Activated naive CD4-positive, alpha-beta T cell treated with anti-CD3 and anti-CD28 coated beads for 36 hours (primary cell): ENCODE data around the gene LCE1E. TPM values are rescaled to one million over a fixed set of nuclear protein-coding genes. Genes with fewer than 3 reads are reported as not detected.

Experiments
- CTCF ChIA-PET: fragments of 350-600 bp; sonication (Branson Sonifier 250); formaldehyde crosslinking; loops from one replicate; lab custom pipeline; 2021; ENCODE audit warnings: antibody characterized with exemption; lab: Charles Lee
- DNase-seq: peaks from one replicate; pipeline ENCODE4 v3.0.0-alpha.2; 2020
- H3K27ac Mint-ChIP-seq: one replicate; pipeline ENCODE4 v1.8.0; 2021; ENCODE audit warnings: mild to moderate bottlenecking, mixed read lengths
- H3K27me3 Mint-ChIP-seq: one replicate; pipeline ENCODE4 v1.8.0; 2021; ENCODE audit warnings: low read depth, mixed read lengths
- H3K36me3 Mint-ChIP-seq: one replicate; pipeline ENCODE4 v1.8.0; 2021; ENCODE audit warnings: low read depth, mixed read lengths
- H3K4me1 Mint-ChIP-seq: one replicate; pipeline ENCODE4 v1.8.0; 2021; ENCODE audit warnings: low read depth, mixed read lengths
- H3K4me3 Mint-ChIP-seq: one replicate; pipeline ENCODE4 v1.8.0; 2021; ENCODE audit warnings: mild to moderate bottlenecking, moderate library complexity, mixed read lengths
- H3K9me3 Mint-ChIP-seq: one replicate; pipeline ENCODE4 v1.8.0; 2021; ENCODE audit warnings: mixed read lengths
- intact Hi-C: fragments of 100-400 bp; cut with micrococcal nuclease; formaldehyde crosslinking; loops from one replicate; pipeline ENCODE4 v1.15.1; 2023
- total RNA-seq, 2 experiments: library from RNA; stranded (reverse); gene quantifications; one replicate each; pipeline ENCODE4 v1.2.3, GENCODE V29; 2021

Gene LCE1E
- total RNA-seq = not detected

- H3K27ac Mint-ChIP-seq = no peak within 1 kb of the TSS
- H3K9me3 Mint-ChIP-seq = no peaks in the 10 kb centered on the region
- DNase-seq = no peak
- H3K4me3 Mint-ChIP-seq = no peak within 1 kb of the TSS
- H3K36me3 Mint-ChIP-seq = no peaks in the 10 kb centered on the region
- CTCF ChIA-PET = no interaction called here
- peaks cover 34% of the 10 kb centered on the region for H3K27me3 Mint-ChIP-seq
- intact Hi-C loops = no loop called here
- H3K4me1 Mint-ChIP-seq = no peaks in the 10 kb centered on the region
These were observed at the start of gene LCE1E for GRCh38 chr1:152786077-152786476. TSS of gene LCE1E (plus strand) at chr1:152786257. CDS start at chr1:152787300, 1,043 bp downstream.

- H3K27me3 Mint-ChIP-seq = peaks cover 19% of the 10 kb centered on the region
- H3K36me3 Mint-ChIP-seq = no peaks in the 10 kb centered on the region
- H3K9me3 Mint-ChIP-seq = no peaks in the 10 kb centered on the region
- no peak for DNase-seq
- CTCF ChIA-PET = no interaction called here
- no peak overlapping the region for H3K27ac Mint-ChIP-seq
- no peaks in the 10 kb centered on the region for H3K4me1 Mint-ChIP-seq
- H3K4me3 Mint-ChIP-seq = no peak overlapping the region
- intact Hi-C loops = no loop called here
These were observed 48.1 kb upstream of the LCE1E start for GRCh38 chr1:152737997-152738396.

- Mint-ChIP-seq H3K4me3 (no peak overlapping the region), H3K4me1 (no peaks in the 10 kb centered on the region), H3K36me3 (no peaks in the 10 kb centered on the region), H3K9me3 (no peaks in the 10 kb centered on the region), H3K27ac (no peak overlapping the region), H3K27me3 (peaks cover 22% of the 10 kb centered on the region)
- intact Hi-C loops = no loop called here
- DNase-seq = no peak
- CTCF ChIA-PET = interaction anchor here (0.7 kb wide), 1 partner anchor 532 kb away, joined by 3 read pairs; no protein-coding TSS in a partner anchor
These were observed 46.2 kb upstream of the LCE1E start for GRCh38 chr1:152739841-152740240.

- no peak for DNase-seq
- CTCF ChIA-PET = interaction anchor here (0.6 kb wide), 1 partner anchor 210 kb away, joined by 3 read pairs; no protein-coding TSS in a partner anchor
- Mint-ChIP-seq H3K4me3 (no peak overlapping the region), H3K4me1 (no peaks in the 10 kb centered on the region), H3K27ac (no peak overlapping the region), H3K9me3 (no peaks in the 10 kb centered on the region), H3K27me3 (peaks cover 18% of the 10 kb centered on the region), H3K36me3 (no peaks in the 10 kb centered on the region)
- intact Hi-C loops = no loop called here
These were observed 44.4 kb upstream of the LCE1E start for GRCh38 chr1:152741656-152742055.

GRCh38 chr1:152743371-152744145 is 42.5 kb upstream of the LCE1E start:
- CTCF ChIA-PET = interaction anchor here (0.9 kb wide), 1 partner anchor 127 kb away, joined by 3 read pairs; no protein-coding TSS in a partner anchor
- Mint-ChIP-seq H3K27me3 (peaks cover 20% of the 10 kb centered on the region), H3K36me3 (no peaks in the 10 kb centered on the region), H3K27ac (no peak overlapping the region), H3K4me1 (no peaks in the 10 kb centered on the region), H3K4me3 (no peak overlapping the region), H3K9me3 (no peaks in the 10 kb centered on the region)
- no peak for DNase-seq
- intact Hi-C loops = no loop called here

GRCh38 chr1:152745289-152745704 is 40.8 kb upstream of the LCE1E start:
- H3K27ac Mint-ChIP-seq = no peak overlapping the region
- H3K36me3 Mint-ChIP-seq = no peaks in the 10 kb centered on the region
- H3K27me3 Mint-ChIP-seq = peaks cover 20% of the 10 kb centered on the region
- no peaks in the 10 kb centered on the region for H3K4me1 Mint-ChIP-seq
- CTCF ChIA-PET = no interaction called here
- DNase-seq = no peak
- intact Hi-C loops = no loop called here
- no peaks in the 10 kb centered on the region for H3K9me3 Mint-ChIP-seq
- H3K4me3 Mint-ChIP-seq = no peak overlapping the region

GRCh38 chr1:152745765-152746444 is 40.2 kb upstream of the LCE1E start:
- no peaks in the 10 kb centered on the region for H3K4me1 Mint-ChIP-seq
- H3K4me3 Mint-ChIP-seq = no peak overlapping the region
- H3K36me3 Mint-ChIP-seq = no peaks in the 10 kb centered on the region
- H3K27me3 Mint-ChIP-seq = peaks cover 25% of the 10 kb centered on the region
- no peaks in the 10 kb centered on the region for H3K9me3 Mint-ChIP-seq
- H3K27ac Mint-ChIP-seq = no peak overlapping the region
- no peak for DNase-seq
- CTCF ChIA-PET = no interaction called here
- intact Hi-C loops = no loop called here

- DNase-seq = no peak
- Mint-ChIP-seq H3K27ac (no peak overlapping the region), H3K4me1 (no peaks in the 10 kb centered on the region), H3K36me3 (no peaks in the 10 kb centered on the region), H3K27me3 (peaks cover 18% of the 10 kb centered on the region), H3K9me3 (no peaks in the 10 kb centered on the region), H3K4me3 (no peak overlapping the region)
- intact Hi-C loops = no loop called here
- CTCF ChIA-PET = no interaction called here
These were observed 38.2 kb upstream of the LCE1E start for GRCh38 chr1:152747831-152748230.

- Mint-ChIP-seq H3K4me3 (no peak overlapping the region), H3K9me3 (no peaks in the 10 kb centered on the region), H3K36me3 (no peaks in the 10 kb centered on the region), H3K27ac (no peak overlapping the region), H3K4me1 (no peaks in the 10 kb centered on the region), H3K27me3 (peaks cover 28% of the 10 kb centered on the region)
- DNase-seq = no peak
- CTCF ChIA-PET = no interaction called here
- intact Hi-C loops = no loop called here
These were observed 33.8 kb upstream of the LCE1E start for GRCh38 chr1:152752225-152752624.

GRCh38 chr1:152753586-152753985 is 32.5 kb upstream of the LCE1E start:
- H3K36me3 Mint-ChIP-seq = no peaks in the 10 kb centered on the region
- H3K27ac Mint-ChIP-seq = no peak overlapping the region
- intact Hi-C loops = no loop called here
- no peak for DNase-seq
- H3K27me3 Mint-ChIP-seq = peaks cover 25% of the 10 kb centered on the region
- H3K9me3 Mint-ChIP-seq = no peaks in the 10 kb centered on the region
- CTCF ChIA-PET = no interaction called here
- no peaks in the 10 kb centered on the region for H3K4me1 Mint-ChIP-seq
- H3K4me3 Mint-ChIP-seq = no peak overlapping the region

- no peak overlapping the region for H3K27ac Mint-ChIP-seq
- no peaks in the 10 kb centered on the region for H3K36me3 Mint-ChIP-seq
- CTCF ChIA-PET = no interaction called here
- no peak for DNase-seq
- no peak overlapping the region for H3K4me3 Mint-ChIP-seq
- H3K9me3 Mint-ChIP-seq = no peaks in the 10 kb centered on the region
- H3K4me1 Mint-ChIP-seq = no peaks in the 10 kb centered on the region
- H3K27me3 Mint-ChIP-seq = peaks cover 29% of the 10 kb centered on the region
- intact Hi-C loops = no loop called here
These were observed 29.2 kb upstream of the LCE1E start for GRCh38 chr1:152756872-152757271.

GRCh38 chr1:152757747-152758146 is 28.3 kb upstream of the LCE1E start, which contains the start of gene KPRP:
TSS of gene KPRP (plus strand) at chr1:152758025. CDS start at chr1:152759589, 1,564 bp downstream.
- Mint-ChIP-seq H3K27ac (no peak within 1 kb of the TSS), H3K9me3 (no peaks in the 10 kb centered on the region), H3K36me3 (no peaks in the 10 kb centered on the region), H3K4me3 (no peak within 1 kb of the TSS), H3K4me1 (no peaks in the 10 kb centered on the region), H3K27me3 (peaks cover 29% of the 10 kb centered on the region)
- CTCF ChIA-PET = no interaction called here
- intact Hi-C loops = no loop called here
- no peak for DNase-seq

GRCh38 chr1:152758636-152759035 is 27.4 kb upstream of the LCE1E start:
- CTCF ChIA-PET = no interaction called here
- no peak for DNase-seq

More at GRCh38 chr1:152758636-152759035, 27.4 kb upstream of the LCE1E start:
- no peaks in the 10 kb centered on the region for H3K9me3 Mint-ChIP-seq
- H3K27me3 Mint-ChIP-seq = peaks cover 29% of the 10 kb centered on the region
- H3K36me3 Mint-ChIP-seq = no peaks in the 10 kb centered on the region
- H3K4me1 Mint-ChIP-seq = no peaks in the 10 kb centered on the region
- no peak overlapping the region for H3K27ac Mint-ChIP-seq
- no peak overlapping the region for H3K4me3 Mint-ChIP-seq
- intact Hi-C loops = no loop called here
